GM12878 (cell line): Measurements from ENCODE around the gene KDM2A. TPM values are rescaled to one million over a fixed set of nuclear protein-coding genes. Genes with fewer than 3 reads are reported as not detected.

ENCODE experiments used
- ATAC-seq: fragments of 200-7000 bp; cut with Tn5 transposase; 3 replicates; pipeline ENCODE4 v1.9.1; 2020; ENCODE audit warnings: mild to moderate bottlenecking, moderate library complexity
- BruUV-seq: library from RNA; stranded (reverse); fragments of 400-500 nt; replicated peaks from 2 replicates; lab custom pipeline; 2021; lab: Mats Ljungman, UMichigan
- CTCF ChIA-PET: fragments of 300-600 bp; sonication (Branson Sonifier 250); formaldehyde crosslinking; extraction: SDS; loops from one replicate; lab custom pipeline; 2021; ENCODE audit warnings: inconsistent platforms; lab: Yijun Ruan, JAX
- POLR2A ChIA-PET: fragments of 350-600 bp; formaldehyde crosslinking; extraction: SDS; loops from one replicate; lab custom pipeline; 2021; ENCODE audit warnings: inconsistent platforms; lab: Charles Lee
- RAD21 ChIA-PET: fragments of 300-600 bp; sonication (Branson Sonifier 250); formaldehyde crosslinking; loops from one replicate; lab custom pipeline; 2023; ENCODE audit warnings: antibody characterized with exemption; ENCODE audit not compliant: unreplicated experiment; lab: Charles Lee
- SMC1A ChIA-PET: fragments of 300-600 bp; sonication (Branson Sonifier 250); formaldehyde crosslinking; loops from one replicate; lab custom pipeline; 2023; ENCODE audit not compliant: unreplicated experiment, uncharacterized antibody; lab: Charles Lee
- DNase-seq: peaks from one replicate; pipeline ENCODE4 v3.0.0-alpha.2; 2011; ENCODE audit warnings: low read depth, low spot score
- FAIRE-seq: peaks from 3 replicates; lab custom pipeline; 2011; peaks lifted over from hg19 to GRCh38; lab: Jason Lieb, UNC
- H2AFZ ChIP-seq: 2 replicates; pipeline ENCODE4 v1.6.0; 2011; ENCODE audit warnings: low read depth, low read length, control low read depth; ENCODE audit not compliant: control insufficient read depth
- H3K27ac ChIP-seq: 2 replicates; pipeline ENCODE4 v1.5.1; 2011; ENCODE audit warnings: control low read depth; ENCODE audit not compliant: control insufficient read depth, insufficient read depth
- H3K27me3 ChIP-seq, 2 experiments: replicated peaks in 1 of 2; 2 replicates each; pipeline versions ENCODE4 v1.6.0 to v1.6.1; 2011; ENCODE audit warnings: low read length in 1 of 2; ENCODE audit not compliant: control insufficient read depth in 2 of 2, insufficient read depth in 2 of 2
- H3K36me3 ChIP-seq, 2 experiments: 2 replicates each; pipeline ENCODE4 v1.5.1; 2011; ENCODE audit warnings: low read length in 1 of 2; ENCODE audit not compliant: control insufficient read depth in 2 of 2, insufficient read depth in 2 of 2
- H3K4me1 ChIP-seq: 2 replicates; pipeline ENCODE4 v1.6.1; 2011; ENCODE audit warnings: mild to moderate bottlenecking, low read length, moderate library complexity, mixed read lengths; ENCODE audit not compliant: control insufficient read depth, insufficient read depth
- H3K4me2 ChIP-seq: 2 replicates; pipeline ENCODE4 v1.6.0; 2011; ENCODE audit warnings: control low read depth; ENCODE audit not compliant: control insufficient read depth, insufficient read depth
- H3K4me3 ChIP-seq: fragments of 200-600 bp; sonication (generic); 2 replicates; pipeline ENCODE4 v1.5.1; 2016
- H3K79me2 ChIP-seq: 2 replicates; pipeline ENCODE4 v1.6.0; 2011; ENCODE audit warnings: low read length; ENCODE audit not compliant: control insufficient read depth, insufficient read depth
- H3K9ac ChIP-seq: 2 replicates; pipeline ENCODE4 v1.8.0; 2011; ENCODE audit warnings: low read length, control low read depth, mixed read lengths; ENCODE audit not compliant: control insufficient read depth, insufficient read depth
- H3K9me3 ChIP-seq: replicated peaks from 3 replicates; pipeline ENCODE4 v1.5.1; 2011; ENCODE audit warnings: mild to moderate bottlenecking, low read length; ENCODE audit not compliant: control insufficient read depth, insufficient read depth
- H4K20me1 ChIP-seq: 2 replicates; pipeline ENCODE4 v1.6.0; 2011; ENCODE audit not compliant: control insufficient read depth, insufficient read depth
- BCL11A ChIP-seq: IDR thresholded peaks from 2 replicates; pipeline ENCODE4 v1.6.1; 2011; ENCODE audit warnings: low read depth, low read length
- CHD4 ChIP-seq: fragments of 200-600 bp; sonication (generic); IDR thresholded peaks from 2 replicates; pipeline ENCODE4 v1.6.1; 2016; ENCODE audit warnings: mild to moderate bottlenecking
- CREB1 ChIP-seq: IDR thresholded peaks from 2 replicates; pipeline ENCODE4 v1.6.1; 2012; ENCODE audit warnings: low read depth, mild to moderate bottlenecking, inconsistent platforms
- CREM ChIP-seq: IDR thresholded peaks from 2 replicates; pipeline ENCODE4 v1.6.1; 2014; ENCODE audit warnings: antibody characterized with exemption, low read depth
- HDAC6 ChIP-seq: fragments of 200-600 bp; sonication (generic); IDR thresholded peaks from one replicate; pipeline ENCODE4 v1.8.0; 2017; ENCODE audit warnings: antibody characterized with exemption; ENCODE audit not compliant: unreplicated experiment
- JUNB ChIP-seq: IDR thresholded peaks from 2 replicates; pipeline ENCODE4 v1.6.1; 2016; ENCODE audit warnings: antibody characterized with exemption, mild to moderate bottlenecking
- NRF1 ChIP-seq: conservative IDR thresholded peaks from 2 replicates; pipeline ENCODE4 v1.6.1; 2011; ENCODE audit warnings: mild to moderate bottlenecking, low read depth, low read length, improper control_type of control experiment
- RAD51 ChIP-seq: fragments of 450-650 bp; IDR thresholded peaks from 2 replicates; pipeline ENCODE4 v1.6.1; 2016; ENCODE audit warnings: moderate library complexity, mild to moderate bottlenecking, inconsistent platforms
- RELA ChIP-seq: fragments of 450-650 bp; IDR thresholded peaks from 2 replicates; pipeline ENCODE4 v1.8.0; 2014; ENCODE audit warnings: borderline replicate concordance; ENCODE audit not compliant: partially characterized antibody
- SRF ChIP-seq, 2 experiments: IDR thresholded peaks; 2 replicates each; pipeline ENCODE4 v1.6.1; 2011; ENCODE audit warnings: low read depth in 2 of 2, low read length in 2 of 2, mild to moderate bottlenecking in 1 of 2, moderate library complexity in 1 of 2
- STAT3 ChIP-seq: IDR thresholded peaks from 2 replicates; pipeline ENCODE4 v1.6.1; 2011; ENCODE audit warnings: low read depth, low read length, improper control_type of control experiment
- WRNIP1 ChIP-seq: IDR thresholded peaks from 2 replicates; pipeline ENCODE4 v1.6.1; 2011; ENCODE audit warnings: low read depth, low read length, improper control_type of control experiment, borderline replicate concordance
- WGBS: methylation state at CpG from one replicate; pipeline ENCODE4 v1.1.6; 2016; ENCODE audit warnings: low lambda C conversion rate; ENCODE audit not compliant: insufficient replicate concordance, insufficient coverage; ENCODE audit errors: missing lambda C conversion rate; 5-methylcytosine and 5-hydroxymethylcytosine counted together
- in situ Hi-C: fragments of 300-500 bp; cut with MboI; formaldehyde crosslinking; loops from 9 replicates; pipeline ENCODE4 v1.14.3; 2018; ENCODE audit warnings: mixed read lengths
- intact Hi-C: fragments of 100-400 bp; cut with micrococcal nuclease; formaldehyde crosslinking; loops from one replicate; pipeline ENCODE4 v1.14.2; 2022; ENCODE audit not compliant: unreplicated experiment
- polyA plus RNA-seq, 11 experiments: library from polyadenylated mRNA; depleted of rRNA in 4 of 11; unstranded in 6 of 11; stranded (reverse) in 5 of 11; fragments of >200 nt; fragmentation: Nextera tagmentation in 4 of 11; fragmentation: Illumina TruSeq in 1 of 11; extraction: Ambion mirVana in 4 of 11; extraction: Trizol in 1 of 11; gene quantifications; 1 replicate in 1 of 11; 2 replicates in 10 of 11; pipeline versions ENCODE4 v1.2.1 to v1.2.3, GENCODE V29; 2011 to 2016; ENCODE audit warnings: inconsistent platforms in 2 of 11, missing spikeins in 2 of 11, low read depth in 1 of 11
- total RNA-seq, 4 experiments: library from RNA; depleted of rRNA in 3 of 4; stranded (reverse); fragments of >200 nt in 3 of 4; fragmentation: Illumina TruSeq in 1 of 4; extraction: Trizol in 1 of 4; gene quantifications; 2 replicates each; pipeline versions ENCODE4 v1.2.1 to v1.2.3, GENCODE V29; 2013 to 2021
- TF ChIP-seq, protein P1 (sequence below): fragments of 450-650 bp; formaldehyde crosslinking; IDR thresholded peaks from 2 replicates; pipeline ENCODE4 v1.4.0; 2022; ENCODE audit warnings: mild to moderate bottlenecking, moderate library complexity
- TF ChIP-seq, protein P2 (sequence below): IDR thresholded peaks from 2 replicates; pipeline ENCODE4 v1.6.1; 2012; ENCODE audit warnings: low read depth, low read length, improper control_type of control experiment
- TF ChIP-seq, protein P3 (sequence below): fragments of 450-650 bp; IDR thresholded peaks from 2 replicates; pipeline ENCODE4 v1.6.1; 2018; ENCODE audit warnings: borderline replicate concordance, mild to moderate bottlenecking; ENCODE audit not compliant: partially characterized antibody
- TF ChIP-seq, protein P4 (sequence below): fragments of 450-650 bp; conservative IDR thresholded peaks from 2 replicates; pipeline ENCODE4 v1.6.1; 2017; ENCODE audit warnings: mild to moderate bottlenecking, moderate library complexity

Gene KDM2A
- total and polyA plus RNA-seq, 10 of the 15 experiments (the other 5 are each of a cell fraction or from before 2014, with no cell fraction given) = 10.5 to 69.3 (median 41.6) TPM

DNA sequence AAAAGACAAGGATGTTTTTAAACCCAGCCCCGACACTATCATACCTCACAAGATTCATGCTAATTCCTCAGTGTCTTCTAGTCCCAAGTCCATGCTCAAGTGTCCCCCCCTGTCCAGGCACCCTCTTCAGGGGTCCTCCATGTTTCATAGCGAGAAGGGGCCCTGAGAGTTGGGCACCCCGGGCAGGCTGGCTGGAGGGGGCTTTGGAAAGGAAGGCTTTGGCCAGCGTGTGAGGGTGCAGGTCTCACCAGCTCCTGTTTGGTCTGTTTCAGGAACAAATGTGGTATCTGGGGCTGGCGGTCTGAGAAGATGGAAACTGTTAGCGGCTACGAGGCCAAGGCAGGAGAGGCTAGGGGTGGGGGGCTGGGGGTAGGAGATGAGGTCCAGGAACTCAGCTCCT is 179.7 kb downstream of the KDM2A start:
- no peaks in the 10 kb centered on the region; the same call in 1 of the 2 replicates for H3K79me2 ChIP-seq
- H3K9me3 ChIP-seq = peaks cover 10% of the 10 kb centered on the region
- ChIA-PET RAD21 (interaction anchor here (0.5 to 1.5 kb wide), 2 partner anchors 18 to 19 kb away, joined by 3 to 4 read pairs; no protein-coding TSS in a partner anchor), SMC1A (no interaction called here), POLR2A (interaction anchor here (1.0 kb wide), 1 partner anchor 17 kb away, joined by 3 read pairs; no protein-coding TSS in a partner anchor), CTCF (interaction anchor here (1.0 kb wide), 1 partner anchor 18 kb away, joined by 4 read pairs; no protein-coding TSS in a partner anchor)
- H3K27me3 ChIP-seq = no peaks in the 10 kb centered on the region
- WGBS = 98% methylated on average over 7 of the region's 7 CpGs
- no peak overlapping the region for H3K27ac ChIP-seq
- intact Hi-C loops (no loop called here), in situ Hi-C loops (no loop called here)
- no peaks in the 10 kb centered on the region for H4K20me1 ChIP-seq
- H3K4me1 ChIP-seq = no peaks in the 10 kb centered on the region
- DNase-seq (no peak), FAIRE-seq (no peak), ATAC-seq (no peak)
- H3K9ac ChIP-seq = no peak overlapping the region
- no peak overlapping the region for H2AFZ ChIP-seq
- BruUV-seq = no TSS peak
- no peak overlapping the region for H3K4me3 ChIP-seq
- H3K4me2 ChIP-seq = no peak overlapping the region
- peaks cover 13 to 22% of the 10 kb centered on the region in 2 experiments for H3K36me3 ChIP-seq
- no peak for TF ChIP-seq CREB1
- no peak for TF ChIP-seq SRF (IDR thresholded peaks at IDR 0.05; ENCODE audit: low read depth in 2 of 2, low read length in 2 of 2)
- TF ChIP-seq RAD51 = no peak
- TF ChIP-seq, protein P1, sequence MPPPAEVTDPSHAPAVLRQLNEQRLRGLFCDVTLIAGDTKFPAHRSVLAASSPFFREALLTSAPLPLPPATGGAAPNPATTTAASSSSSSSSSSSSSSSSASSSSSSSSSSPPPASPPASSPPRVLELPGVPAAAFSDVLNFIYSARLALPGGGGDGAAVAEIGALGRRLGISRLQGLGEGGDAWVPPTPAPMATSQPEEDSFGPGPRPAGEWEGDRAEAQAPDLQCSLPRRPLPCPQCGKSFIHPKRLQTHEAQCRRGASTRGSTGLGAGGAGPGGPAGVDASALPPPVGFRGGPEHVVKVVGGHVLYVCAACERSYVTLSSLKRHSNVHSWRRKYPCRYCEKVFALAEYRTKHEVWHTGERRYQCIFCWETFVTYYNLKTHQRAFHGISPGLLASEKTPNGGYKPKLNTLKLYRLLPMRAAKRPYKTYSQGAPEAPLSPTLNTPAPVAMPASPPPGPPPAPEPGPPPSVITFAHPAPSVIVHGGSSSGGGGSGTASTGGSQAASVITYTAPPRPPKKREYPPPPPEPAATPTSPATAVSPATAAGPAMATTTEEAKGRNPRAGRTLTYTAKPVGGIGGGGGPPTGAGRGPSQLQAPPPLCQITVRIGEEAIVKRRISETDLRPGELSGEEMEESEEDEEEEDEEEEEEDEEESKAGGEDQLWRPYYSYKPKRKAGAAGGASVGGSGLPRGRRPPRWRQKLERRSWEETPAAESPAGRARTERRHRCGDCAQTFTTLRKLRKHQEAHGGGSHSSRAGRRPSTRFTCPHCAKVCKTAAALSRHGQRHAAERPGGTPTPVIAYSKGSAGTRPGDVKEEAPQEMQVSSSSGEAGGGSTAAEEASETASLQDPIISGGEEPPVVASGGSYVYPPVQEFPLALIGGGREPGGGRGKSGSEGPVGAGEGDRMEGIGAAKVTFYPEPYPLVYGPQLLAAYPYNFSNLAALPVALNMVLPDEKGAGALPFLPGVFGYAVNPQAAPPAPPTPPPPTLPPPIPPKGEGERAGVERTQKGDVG (CRISPR knock-in tag) = no peak
- no peak for TF ChIP-seq CHD4
- TF ChIP-seq RELA = no peak
- no peak for TF ChIP-seq CREM
- no peak for TF ChIP-seq NRF1
- TF ChIP-seq STAT3 = no peak
- TF ChIP-seq, protein P2, sequence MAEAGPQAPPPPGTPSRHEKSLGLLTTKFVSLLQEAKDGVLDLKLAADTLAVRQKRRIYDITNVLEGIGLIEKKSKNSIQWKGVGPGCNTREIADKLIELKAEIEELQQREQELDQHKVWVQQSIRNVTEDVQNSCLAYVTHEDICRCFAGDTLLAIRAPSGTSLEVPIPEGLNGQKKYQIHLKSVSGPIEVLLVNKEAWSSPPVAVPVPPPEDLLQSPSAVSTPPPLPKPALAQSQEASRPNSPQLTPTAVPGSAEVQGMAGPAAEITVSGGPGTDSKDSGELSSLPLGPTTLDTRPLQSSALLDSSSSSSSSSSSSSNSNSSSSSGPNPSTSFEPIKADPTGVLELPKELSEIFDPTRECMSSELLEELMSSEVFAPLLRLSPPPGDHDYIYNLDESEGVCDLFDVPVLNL = no peak
- TF ChIP-seq, protein P3, sequence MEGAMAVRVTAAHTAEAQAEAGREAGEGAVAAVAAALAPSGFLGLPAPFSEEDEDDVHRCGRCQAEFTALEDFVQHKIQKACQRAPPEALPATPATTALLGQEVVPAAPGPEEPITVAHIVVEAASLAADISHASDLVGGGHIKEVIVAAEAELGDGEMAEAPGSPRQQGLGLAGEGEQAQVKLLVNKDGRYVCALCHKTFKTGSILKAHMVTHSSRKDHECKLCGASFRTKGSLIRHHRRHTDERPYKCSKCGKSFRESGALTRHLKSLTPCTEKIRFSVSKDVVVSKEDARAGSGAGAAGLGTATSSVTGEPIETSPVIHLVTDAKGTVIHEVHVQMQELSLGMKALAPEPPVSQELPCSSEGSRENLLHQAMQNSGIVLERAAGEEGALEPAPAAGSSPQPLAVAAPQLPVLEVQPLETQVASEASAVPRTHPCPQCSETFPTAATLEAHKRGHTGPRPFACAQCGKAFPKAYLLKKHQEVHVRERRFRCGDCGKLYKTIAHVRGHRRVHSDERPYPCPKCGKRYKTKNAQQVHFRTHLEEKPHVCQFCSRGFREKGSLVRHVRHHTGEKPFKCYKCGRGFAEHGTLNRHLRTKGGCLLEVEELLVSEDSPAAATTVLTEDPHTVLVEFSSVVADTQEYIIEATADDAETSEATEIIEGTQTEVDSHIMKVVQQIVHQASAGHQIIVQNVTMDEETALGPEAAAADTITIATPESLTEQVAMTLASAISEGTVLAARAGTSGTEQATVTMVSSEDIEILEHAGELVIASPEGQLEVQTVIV = no peak
- no peak for TF ChIP-seq WRNIP1
- TF ChIP-seq, protein P4, sequence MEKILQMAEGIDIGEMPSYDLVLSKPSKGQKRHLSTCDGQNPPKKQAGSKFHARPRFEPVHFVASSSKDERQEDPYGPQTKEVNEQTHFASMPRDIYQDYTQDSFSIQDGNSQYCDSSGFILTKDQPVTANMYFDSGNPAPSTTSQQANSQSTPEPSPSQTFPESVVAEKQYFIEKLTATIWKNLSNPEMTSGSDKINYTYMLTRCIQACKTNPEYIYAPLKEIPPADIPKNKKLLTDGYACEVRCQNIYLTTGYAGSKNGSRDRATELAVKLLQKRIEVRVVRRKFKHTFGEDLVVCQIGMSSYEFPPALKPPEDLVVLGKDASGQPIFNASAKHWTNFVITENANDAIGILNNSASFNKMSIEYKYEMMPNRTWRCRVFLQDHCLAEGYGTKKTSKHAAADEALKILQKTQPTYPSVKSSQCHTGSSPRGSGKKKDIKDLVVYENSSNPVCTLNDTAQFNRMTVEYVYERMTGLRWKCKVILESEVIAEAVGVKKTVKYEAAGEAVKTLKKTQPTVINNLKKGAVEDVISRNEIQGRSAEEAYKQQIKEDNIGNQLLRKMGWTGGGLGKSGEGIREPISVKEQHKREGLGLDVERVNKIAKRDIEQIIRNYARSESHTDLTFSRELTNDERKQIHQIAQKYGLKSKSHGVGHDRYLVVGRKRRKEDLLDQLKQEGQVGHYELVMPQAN = no peak
- no peak for TF ChIP-seq BCL11A
- no peak for TF ChIP-seq HDAC6
- no peak for TF ChIP-seq JUNB
